CD14-positive monocyte (primary cell): ENCODE measurements around the gene PXDN. TPM values are rescaled to one million over a fixed set of nuclear protein-coding genes. Genes with fewer than 3 reads are reported as not detected.

ENCODE experiments used
- DNase-seq, 3 donors: peaks; one replicate each; pipeline ENCODE4 v3.0.0-alpha.2; 2011 to 2022
- H2AFZ ChIP-seq: 2 replicates; pipeline ENCODE4 v1.6.0; 2012; ENCODE audit warnings: mild to moderate bottlenecking, low read depth, low read length, inconsistent platforms; ENCODE audit not compliant: insufficient read depth, poor library complexity, severe bottlenecking
- H3K27ac ChIP-seq, 2 donors: 1 replicate in 1 of 2; 2 replicates in 1 of 2; pipeline ENCODE4 v1.5.1; 2012 to 2013; ENCODE audit warnings: low read length in 2 of 2, control low read depth in 1 of 2, inconsistent platforms in 1 of 2, low read depth in 1 of 2, mild to moderate bottlenecking in 1 of 2
- H3K27me3 ChIP-seq, 2 donors: one replicate each; pipeline versions ENCODE4 v1.6.0 to v1.6.1; 2011 to 2013; ENCODE audit warnings: low read length in 2 of 2; ENCODE audit not compliant: control insufficient read depth in 2 of 2, insufficient read depth in 2 of 2
- H3K36me3 ChIP-seq, 2 donors: replicated peaks in 1 of 2; 1 replicate in 1 of 2; 2 replicates in 1 of 2; pipeline versions ENCODE4 v1.5.1 to v1.6.1; 2012 to 2013; ENCODE audit warnings: low read length in 2 of 2, control low read depth in 1 of 2, inconsistent platforms in 1 of 2, mild to moderate bottlenecking in 1 of 2; ENCODE audit not compliant: insufficient read depth in 2 of 2, control insufficient read depth in 1 of 2
- H3K4me1 ChIP-seq, 2 donors: 1 replicate in 1 of 2; 2 replicates in 1 of 2; pipeline versions ENCODE4 v1.5.1 to v1.6.1; 2012 to 2013; ENCODE audit warnings: low read length in 2 of 2, control low read depth in 1 of 2, inconsistent platforms in 1 of 2, mild to moderate bottlenecking in 1 of 2, moderate library complexity in 1 of 2; ENCODE audit not compliant: insufficient read depth in 2 of 2, control insufficient read depth in 1 of 2
- H3K4me2 ChIP-seq: replicated peaks from 2 replicates; pipeline ENCODE3; 2012; ENCODE audit warnings: low read length, moderate library complexity, mild to moderate bottlenecking; ENCODE audit not compliant: poor library complexity, severe bottlenecking; ENCODE audit errors: extremely low read depth
- H3K4me3 ChIP-seq, 3 experiments: fragments of 200-600 bp in 1 of 3; sonication (generic) in 1 of 3; replicated peaks in 1 of 3; 1 replicate in 2 of 3; 2 replicates in 1 of 3; pipeline ENCODE4 v1.5.1; 2011 to 2013; ENCODE audit warnings: low read length in 3 of 3, mild to moderate bottlenecking in 3 of 3, control low read depth in 2 of 3, low read depth in 2 of 3, inconsistent platforms in 1 of 3, moderate library complexity in 1 of 3
- H3K79me2 ChIP-seq: 2 replicates; pipeline ENCODE4 v1.6.0; 2012; ENCODE audit warnings: mild to moderate bottlenecking, control low read depth, inconsistent platforms, low read length, moderate library complexity; ENCODE audit not compliant: insufficient read depth
- H3K9ac ChIP-seq: 2 replicates; pipeline ENCODE4 v1.6.0; 2017; ENCODE audit warnings: low read length, mild to moderate bottlenecking; ENCODE audit not compliant: insufficient read depth, poor library complexity, severe bottlenecking
- H3K9me3 ChIP-seq, 2 donors: replicated peaks in 1 of 2; 1 replicate in 1 of 2; 2 replicates in 1 of 2; pipeline versions ENCODE4 v1.5.1 to v1.6.1; 2012 to 2013; ENCODE audit warnings: low read length in 2 of 2, control low read depth in 1 of 2; ENCODE audit not compliant: control insufficient read depth in 1 of 2, insufficient read depth in 1 of 2
- H4K20me1 ChIP-seq: 2 replicates; pipeline ENCODE4 v1.6.0; 2012; ENCODE audit warnings: mild to moderate bottlenecking, low read length, control low read depth, moderate library complexity; ENCODE audit not compliant: insufficient read depth
- H3K27ac Mint-ChIP-seq, 7 donors: one replicate each; pipeline ENCODE4 v1.8.0; 2020; ENCODE audit warnings: mild to moderate bottlenecking in 7 of 7, mixed read lengths in 7 of 7, moderate library complexity in 6 of 7, inconsistent platforms in 2 of 7
- H3K27me3 Mint-ChIP-seq, 3 donors: one replicate each; pipeline ENCODE4 v1.8.0; 2021 to 2022; ENCODE audit warnings: low read depth in 3 of 3, mild to moderate bottlenecking in 3 of 3, mixed read lengths in 3 of 3, moderate library complexity in 3 of 3, inconsistent platforms in 1 of 3
- H3K36me3 Mint-ChIP-seq, 2 donors: one replicate each; pipeline ENCODE4 v1.8.0; 2020; ENCODE audit warnings: mixed read lengths in 2 of 2, inconsistent platforms in 1 of 2, mild to moderate bottlenecking in 1 of 2
- H3K4me1 Mint-ChIP-seq: one replicate; pipeline ENCODE4 v1.8.0; 2020; ENCODE audit warnings: mild to moderate bottlenecking, mixed read lengths
- H3K4me3 Mint-ChIP-seq, 2 donors: one replicate each; pipeline ENCODE4 v1.8.0; 2020; ENCODE audit warnings: mild to moderate bottlenecking in 2 of 2, mixed read lengths in 2 of 2, moderate library complexity in 1 of 2
- H3K9me3 Mint-ChIP-seq, 7 donors: one replicate each; pipeline ENCODE4 v1.8.0; 2020 to 2022; ENCODE audit warnings: mixed read lengths in 7 of 7, mild to moderate bottlenecking in 6 of 7, moderate library complexity in 6 of 7, inconsistent platforms in 2 of 7
- CTCF ChIP-seq: fragments of 200-600 bp; IDR thresholded peaks from one replicate; pipeline ENCODE4 v1.8.0; 2022; ENCODE audit warnings: antibody characterized with exemption, mild to moderate bottlenecking
- WGBS: methylation state at CpG from one replicate; pipeline ENCODE4 v1.1.5; 2013; ENCODE audit warnings: missing lambda C conversion rate; ENCODE audit not compliant: insufficient coverage; 5-methylcytosine and 5-hydroxymethylcytosine counted together
- intact Hi-C, 2 donors: fragments of 100-400 bp; cut with micrococcal nuclease; formaldehyde crosslinking; loops; one replicate each; pipeline versions ENCODE4 v1.15.0 to v1.15.1; 2023
- polyA plus RNA-seq, 3 donors: library from polyadenylated mRNA; depleted of rRNA in 1 of 3; unstranded in 2 of 3; stranded (reverse) in 1 of 3; fragments of 300-500 nt in 2 of 3; fragments of >200 nt in 1 of 3; fragmentation: Illumina TruSeq in 2 of 3; gene quantifications; 1 replicate in 2 of 3; 2 replicates in 1 of 3; pipeline ENCODE4 v1.2.3, GENCODE V29; 2012 to 2021

Gene PXDN
- polyA plus RNA-seq, 3 donors, result not detected

DNA sequence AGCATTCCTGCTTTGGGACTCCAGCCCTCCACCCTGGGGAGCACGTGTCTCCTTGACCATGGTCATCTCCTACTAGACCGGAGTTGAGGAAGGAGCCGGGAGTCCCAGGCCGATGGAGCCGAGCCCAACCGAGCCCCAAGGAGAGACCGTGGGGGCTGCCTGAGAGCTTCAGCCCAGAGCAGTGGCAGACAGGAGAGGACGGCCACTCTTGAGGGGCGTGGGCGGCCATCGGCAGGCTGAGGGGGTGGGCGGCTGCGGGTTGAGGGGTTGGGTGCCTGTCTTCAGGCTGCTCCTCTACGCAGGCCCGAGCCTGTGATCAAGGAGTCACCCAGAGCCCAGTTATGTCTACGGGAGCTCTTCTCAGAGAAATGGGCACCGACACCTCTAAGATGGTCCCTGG is 158.7 kb downstream of the PXDN start:
- Histone ChIP-seq H3K9me3 (no peaks in the 10 kb centered on the region), H3K4me3 (no peak overlapping the region), H4K20me1 (no peaks in the 10 kb centered on the region), H3K27ac (no peak overlapping the region), H3K79me2 (no peaks in the 10 kb centered on the region), H3K27me3 (no peaks in the 10 kb centered on the region), H3K4me2 (no peak overlapping the region), H3K36me3 (no peaks in the 10 kb centered on the region), H2AFZ (no peak overlapping the region), H3K4me1 (no peaks in the 10 kb centered on the region), H3K9ac (no peak overlapping the region)
- WGBS, result 93% methylated on average over 16 of the region's 17 CpGs
- Mint-ChIP-seq H3K4me1 (no peaks in the 10 kb centered on the region), H3K36me3 (no peaks in the 10 kb centered on the region), H3K9me3 (no peaks in the 10 kb centered on the region), H3K27ac (no peak overlapping the region), H3K27me3 (peaks cover 0 to 10% (median 3%) of the 10 kb centered on the region in 3 donors), H3K4me3 (no peak overlapping the region)
- DNase-seq, result no peak
- intact Hi-C loops, result no loop called here
- TF ChIP-seq CTCF, result no peak

GRCh38 chr2:1584691-1585485 is 159.4 kb downstream of the PXDN start:
- H3K4me1 Mint-ChIP-seq, result no peaks in the 10 kb centered on the region
- Histone ChIP-seq H3K9ac (no peak overlapping the region), H3K36me3 (no peaks in the 10 kb centered on the region), H3K79me2 (no peaks in the 10 kb centered on the region), H3K4me1 (no peaks in the 10 kb centered on the region), H3K9me3 (no peaks in the 10 kb centered on the region), H2AFZ (no peak overlapping the region), H3K27me3 (no peaks in the 10 kb centered on the region), H3K4me3 (no peak overlapping the region), H3K27ac (no peak overlapping the region), H4K20me1 (no peaks in the 10 kb centered on the region), H3K4me2 (no peak overlapping the region)
- H3K9me3 Mint-ChIP-seq, result no peaks in the 10 kb centered on the region
- no peak overlapping the region for H3K27ac Mint-ChIP-seq
- no peak for TF ChIP-seq CTCF
- H3K4me3 Mint-ChIP-seq, result no peak overlapping the region
- peaks cover 0 to 8% (median 3%) of the 10 kb centered on the region in 3 donors for H3K27me3 Mint-ChIP-seq
- DNase-seq, result no peak
- 85% methylated on average over 17 of the region's 18 CpGs for WGBS
- intact Hi-C loops, result no loop called here
- H3K36me3 Mint-ChIP-seq, result no peaks in the 10 kb centered on the region
